NCI-H446 treated with DMSO at 0.1 percent for 48 hours (cell line): ENCODE results near the gene PCYT1B.
A peak's percentile ranks its signal among the peaks of the same experiment; 100 is the strongest.
"Not testable (repeated sequence)": the region's sequence is repeated elsewhere in the genome, so short reads cannot be mapped to it uniquely, and the experiment has no call there.

ENCODE experiments used
- DNase-seq: peaks from one replicate; lab custom pipeline; 2025; lab: John Stamatoyannopoulos, UW

PCYT1B gene

GRCh38 chrX:24646006-24646405 lies 1.1 kb downstream of the PCYT1B start:
- no peak for DNase-seq

DNA sequence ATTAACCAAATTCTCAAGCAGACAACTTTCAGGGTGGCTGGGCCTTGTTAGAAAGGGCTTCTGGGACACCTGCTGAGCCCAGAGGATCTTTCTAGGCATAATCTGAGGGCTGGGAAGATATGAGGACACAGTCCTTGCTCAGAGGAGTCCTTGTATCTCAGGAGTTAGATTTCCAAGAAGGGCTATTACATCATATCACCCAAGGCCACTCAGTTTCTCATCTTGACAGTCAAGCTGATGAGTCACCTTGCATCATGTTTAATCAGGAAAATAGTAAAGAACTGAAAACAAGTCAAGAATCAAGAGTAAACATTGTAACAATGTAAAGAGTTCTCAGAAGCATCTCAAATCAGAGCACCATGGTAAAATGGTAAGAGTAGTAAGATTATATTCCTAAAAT lies 4.0 kb downstream of the PCYT1B start:
- DNase-seq, result no peak

DNA sequence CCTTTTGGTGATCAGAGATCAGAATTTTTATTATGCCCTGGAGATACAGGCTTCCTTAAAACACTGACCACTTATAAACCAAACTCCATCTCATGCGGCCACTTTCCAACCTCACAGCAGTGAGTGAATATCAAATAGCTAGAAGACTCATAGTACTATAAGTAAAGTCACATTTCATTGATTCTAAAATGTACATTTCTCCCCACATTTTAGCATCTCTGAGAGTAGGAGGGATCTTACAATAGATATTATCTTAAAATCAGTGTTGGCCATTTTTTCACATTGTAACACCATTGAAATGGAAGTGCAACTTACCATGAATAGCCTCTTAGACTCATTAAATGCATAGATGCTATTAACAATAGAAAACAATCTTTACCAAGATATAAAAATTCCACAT lies 17.4 kb downstream of the PCYT1B start:
- no peak for DNase-seq

- no peak for DNase-seq
Observed at GRCh38 chrX:24619647-24620046, 27.5 kb downstream of the PCYT1B start.

- no peak for DNase-seq
Observed at GRCh38 chrX:24610516-24610915, 36.6 kb downstream of the PCYT1B start.

- no peak for DNase-seq
Observed at GRCh38 chrX:24607616-24608015, 39.5 kb downstream of the PCYT1B start.

- not testable (repeated sequence) for DNase-seq
Observed at GRCh38 chrX:24605941-24606340, 41.2 kb downstream of the PCYT1B start.

GRCh38 chrX:24603191-24603590 lies 44.0 kb downstream of the PCYT1B start:
- no peak for DNase-seq

DNA sequence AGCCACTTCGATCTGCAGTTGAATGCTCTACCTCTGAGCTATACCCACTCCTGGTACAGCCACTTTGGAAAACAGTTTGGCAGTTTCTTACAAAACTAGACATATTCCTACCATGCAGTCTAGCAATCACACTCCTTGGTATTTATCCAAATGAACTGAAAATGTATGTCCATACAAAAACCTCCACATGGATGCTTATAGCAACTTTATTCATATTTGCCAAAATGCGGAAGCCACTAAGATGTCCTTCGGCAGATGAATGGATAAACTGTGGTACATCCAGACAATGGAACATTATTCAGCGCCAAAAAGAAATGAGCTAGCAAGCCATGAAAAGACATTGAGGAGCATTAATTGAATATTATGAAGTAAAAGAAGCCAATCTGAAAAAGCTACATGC lies 45.3 kb downstream of the PCYT1B start:
- DNase-seq, result no peak

GRCh38 chrX:24594501-24594900 lies 52.6 kb downstream of the PCYT1B start:
- DNase-seq, result no peak

DNA sequence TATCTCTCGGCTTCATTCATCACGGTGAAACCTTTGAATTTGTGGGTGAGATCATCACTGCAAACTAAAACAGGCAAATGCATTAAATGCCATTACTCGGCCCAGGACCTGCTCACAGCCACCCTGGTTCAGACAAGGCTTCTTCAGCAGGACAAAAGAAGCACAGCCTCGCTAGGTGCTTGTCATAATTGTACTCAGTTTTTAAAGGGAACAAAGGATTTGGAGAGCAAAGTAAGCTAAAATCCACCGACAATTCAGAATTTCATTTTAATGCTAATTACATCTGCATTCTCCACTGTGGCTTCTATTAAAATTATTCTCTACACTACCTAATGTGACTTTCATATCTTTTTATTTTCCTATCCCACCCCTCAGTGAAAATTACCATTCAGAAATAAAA lies 57.0 kb downstream of the PCYT1B start:
- no peak for DNase-seq

- DNase-seq, result no peak
Observed at GRCh38 chrX:24577091-24577490, 70.1 kb downstream of the PCYT1B start.

- no peak for DNase-seq
Observed at GRCh38 chrX:24575496-24575895, 71.7 kb downstream of the PCYT1B start.

DNA sequence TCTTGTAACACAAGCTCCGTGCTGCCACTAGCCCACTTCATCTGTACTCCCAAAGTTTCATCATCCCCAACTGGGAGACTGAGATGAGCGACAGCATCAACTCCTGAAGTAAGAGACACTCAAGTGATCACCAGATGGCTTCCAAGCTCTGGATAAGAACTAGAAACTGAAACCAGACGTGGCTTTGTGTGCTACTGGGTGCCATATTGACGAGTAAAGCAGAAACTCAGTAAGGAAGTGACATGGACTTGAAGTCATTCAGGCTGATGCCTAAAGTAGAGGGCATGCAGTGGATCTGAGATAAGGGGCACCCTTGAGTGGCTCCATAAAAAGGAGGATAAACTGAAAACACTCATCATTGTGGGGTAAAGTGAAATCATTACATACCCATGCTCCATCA lies 72.4 kb downstream of the PCYT1B start:
- no peak for DNase-seq

DNA sequence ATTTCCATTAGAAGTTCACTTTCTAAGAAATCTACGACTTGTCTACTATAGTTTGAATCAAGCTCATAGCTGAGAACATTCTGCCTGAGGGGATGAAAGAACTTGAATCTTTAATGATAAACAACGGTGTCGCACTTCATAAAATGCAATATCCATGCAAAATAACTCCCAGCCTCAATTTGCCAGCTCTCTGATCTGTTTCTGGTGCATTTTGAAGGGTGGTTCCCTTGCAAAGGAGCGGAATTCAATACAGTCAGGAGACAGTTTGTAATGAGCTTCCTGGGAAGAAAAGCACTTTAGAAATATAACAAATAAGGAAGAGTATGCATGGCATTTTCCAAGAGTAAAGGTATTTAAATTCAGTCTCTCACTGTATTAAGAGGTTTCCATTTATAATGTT lies 80.0 kb downstream of the PCYT1B start:
- no peak for DNase-seq

- DNase-seq, result no peak
Observed at GRCh38 chrX:24566240-24566639, 80.9 kb downstream of the PCYT1B start.

GRCh38 chrX:24563291-24564010 lies 83.7 kb downstream of the PCYT1B start:
- DNase-seq, result peak; percentile 44

GRCh38 chrX:24561121-24561520 lies 86.0 kb downstream of the PCYT1B start:
- no peak for DNase-seq

DNA sequence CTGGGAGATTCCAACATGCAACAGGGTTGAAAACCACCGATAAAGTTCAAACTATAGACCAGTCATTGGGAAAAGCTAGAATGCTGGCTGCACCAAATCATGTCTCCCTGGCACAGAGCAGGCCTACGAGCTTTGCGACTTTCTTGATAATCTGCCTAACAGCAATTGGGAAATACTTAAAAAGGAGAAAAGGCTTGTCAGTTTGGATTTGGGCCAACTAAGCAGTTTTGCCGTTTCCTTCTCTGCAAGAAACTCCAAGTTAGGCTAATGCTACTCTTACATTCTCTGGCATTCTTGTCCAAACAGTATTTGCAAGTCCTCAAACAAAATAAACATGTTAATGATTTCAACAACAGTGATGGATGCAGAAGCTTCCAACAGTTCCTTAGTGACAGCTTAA lies 94.1 kb downstream of the PCYT1B start:
- DNase-seq, result no peak

DNA sequence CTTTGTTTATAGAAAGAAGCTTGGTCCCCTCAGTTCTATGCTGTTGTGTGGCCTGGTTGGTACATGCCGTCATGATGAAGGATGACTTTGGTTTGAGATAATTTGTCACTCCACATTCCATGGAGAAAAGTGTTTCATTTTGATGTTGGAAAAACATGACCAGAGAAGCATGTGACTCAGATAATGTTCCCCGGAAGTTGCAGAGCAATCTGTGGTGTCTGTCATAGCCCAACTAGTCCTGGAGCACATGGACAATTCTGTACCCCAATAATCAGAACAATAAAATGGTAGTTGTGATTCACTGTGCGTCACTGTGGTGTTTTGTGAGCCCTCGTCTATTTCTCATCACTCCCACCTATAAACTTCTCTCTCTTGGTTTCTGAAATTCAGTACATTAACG lies 97.0 kb downstream of the PCYT1B start:
- DNase-seq, result no peak

DNA sequence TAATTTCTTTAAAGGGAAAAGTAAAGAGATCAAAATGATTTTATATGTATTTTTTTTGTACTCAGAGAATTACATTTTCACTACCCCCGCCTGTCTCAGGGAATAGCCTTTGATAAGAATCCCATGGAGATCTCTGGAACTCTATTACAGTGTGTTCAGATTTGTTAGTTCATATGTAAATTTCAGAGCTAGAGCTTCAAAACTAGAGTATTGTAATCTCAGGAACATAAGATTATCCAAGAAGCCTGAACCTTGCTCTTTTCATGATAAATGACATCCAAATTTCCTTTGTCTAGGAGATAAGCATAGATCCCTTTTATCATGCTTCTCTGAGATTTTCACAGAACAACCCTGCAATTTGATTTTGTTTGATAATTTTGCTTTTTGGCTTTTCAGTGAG lies 99.2 kb downstream of the PCYT1B start:
- no peak for DNase-seq

- no peak for DNase-seq
Observed at GRCh38 chrX:24542756-24543155, 104.4 kb downstream of the PCYT1B start.

GRCh38 chrX:24536551-24536950 lies 110.6 kb downstream of the PCYT1B start:
- no peak for DNase-seq

- DNase-seq, result no peak
Observed at GRCh38 chrX:24528605-24529004, 118.5 kb downstream of the PCYT1B start.
